Astrocyte (in vitro differentiated cells and primary cell): ENCODE measurements around the gene PPP2R3A. TPM values are rescaled to one million over a fixed set of nuclear protein-coding genes. Genes with fewer than 3 reads are reported as not detected.

Experiments used
- DNase-seq: peaks from one replicate; pipeline ENCODE4 v3.0.0-alpha.2; 2010; ENCODE audit warnings: low read depth
- FAIRE-seq: peaks from 2 replicates; lab custom pipeline; 2011; peaks lifted over from hg19 to GRCh38; lab: Jason Lieb, UNC
- H2AFZ ChIP-seq: 2 replicates; pipeline ENCODE4 v1.6.0; 2012; ENCODE audit warnings: low read depth, low read length, inconsistent platforms
- H3K27ac ChIP-seq: 2 replicates; pipeline ENCODE4 v1.5.1; 2011; ENCODE audit warnings: low read depth, low read length, inconsistent platforms
- H3K27me3 ChIP-seq: 2 replicates; pipeline ENCODE4 v1.6.0; 2011; ENCODE audit warnings: low read length, inconsistent platforms; ENCODE audit not compliant: insufficient read depth
- H3K36me3 ChIP-seq: 2 replicates; pipeline ENCODE4 v1.5.1; 2011; ENCODE audit warnings: low read length, inconsistent platforms; ENCODE audit not compliant: insufficient read depth
- H3K4me1 ChIP-seq: 2 replicates; pipeline ENCODE4 v1.5.1; 2011; ENCODE audit warnings: low read length, inconsistent platforms; ENCODE audit not compliant: insufficient read depth
- H3K4me2 ChIP-seq: 2 replicates; pipeline ENCODE4 v1.6.0; 2012; ENCODE audit warnings: low read length, inconsistent platforms
- H3K4me3 ChIP-seq: 2 replicates; pipeline ENCODE4 v1.5.1; 2011; ENCODE audit warnings: low read depth, mild to moderate bottlenecking, low read length, inconsistent platforms; ENCODE audit not compliant: insufficient read depth
- H3K79me2 ChIP-seq: 2 replicates; pipeline ENCODE4 v1.6.0; 2012; ENCODE audit warnings: mild to moderate bottlenecking, low read length, inconsistent platforms; ENCODE audit not compliant: insufficient read depth
- H3K9ac ChIP-seq: 2 replicates; pipeline ENCODE4 v1.6.0; 2012; ENCODE audit warnings: mild to moderate bottlenecking, low read length, inconsistent platforms
- H3K9me3 ChIP-seq: 2 replicates; pipeline ENCODE4 v1.5.1; 2012; ENCODE audit warnings: low read depth, mild to moderate bottlenecking, low read length, inconsistent platforms; ENCODE audit not compliant: insufficient read depth
- H4K20me1 ChIP-seq: 2 replicates; pipeline ENCODE4 v1.6.0; 2012; ENCODE audit warnings: low read length, inconsistent platforms; ENCODE audit not compliant: insufficient read depth
- H3K27ac Mint-ChIP-seq: one replicate; pipeline ENCODE4 v1.8.0; 2021; ENCODE audit warnings: mild to moderate bottlenecking, mixed read lengths; ENCODE audit not compliant: unreplicated experiment
- H3K27me3 Mint-ChIP-seq: one replicate; pipeline ENCODE4 v1.8.0; 2021; ENCODE audit warnings: low read depth, mixed read lengths; ENCODE audit not compliant: unreplicated experiment
- H3K36me3 Mint-ChIP-seq: one replicate; pipeline ENCODE4 v1.8.0; 2021; ENCODE audit warnings: low read depth, mixed read lengths; ENCODE audit not compliant: unreplicated experiment
- H3K4me1 Mint-ChIP-seq: one replicate; pipeline ENCODE4 v1.8.0; 2021; ENCODE audit warnings: low read depth, mixed read lengths; ENCODE audit not compliant: unreplicated experiment
- H3K4me3 Mint-ChIP-seq: one replicate; pipeline ENCODE4 v1.8.0; 2021; ENCODE audit warnings: mild to moderate bottlenecking, moderate library complexity, mixed read lengths; ENCODE audit not compliant: unreplicated experiment
- H3K9me3 Mint-ChIP-seq: one replicate; pipeline ENCODE4 v1.8.0; 2021; ENCODE audit warnings: mild to moderate bottlenecking, mixed read lengths; ENCODE audit not compliant: unreplicated experiment
- CTCF ChIP-seq: IDR thresholded peaks from 2 replicates; pipeline ENCODE4 v1.5.1; 2011; ENCODE audit warnings: low read depth, mild to moderate bottlenecking, inconsistent platforms, low read length, moderate library complexity; ENCODE audit not compliant: insufficient read depth
- EZH2 ChIP-seq: IDR thresholded peaks from 2 replicates; pipeline ENCODE4 v1.6.1; 2012; ENCODE audit warnings: mild to moderate bottlenecking, low read length, inconsistent platforms; ENCODE audit not compliant: insufficient read depth
- total RNA-seq: library from RNA; stranded (reverse); gene quantifications from 2 replicates; pipeline ENCODE4 v1.2.1, GENCODE V29; 2021

Gene PPP2R3A
- total RNA-seq, 1 donor from 2014 or later: 18.7 TPM

GRCh38 chr3:136186846-136187245, 221.3 kb downstream of the PPP2R3A start:
- no peak overlapping the region for H3K4me3 ChIP-seq
- FAIRE-seq (no peak), DNase-seq (peak; percentile 42)
- Mint-ChIP-seq H3K36me3 (no peaks in the 10 kb centered on the region), H3K27ac (no peak overlapping the region), H3K27me3 (no peaks in the 10 kb centered on the region), H3K4me1 (peaks cover 24% of the 10 kb centered on the region), H3K9me3 (no peaks in the 10 kb centered on the region), H3K4me3 (no peak overlapping the region)
- no peak for TF ChIP-seq CTCF
- no peak for TF ChIP-seq EZH2
- H2AFZ ChIP-seq: no peak overlapping the region
- peaks cover 100% of the 10 kb centered on the region for H4K20me1 ChIP-seq
- H3K36me3 ChIP-seq: no peaks in the 10 kb centered on the region
- H3K27me3 ChIP-seq: no peaks in the 10 kb centered on the region
- no peak overlapping the region for H3K27ac ChIP-seq
- peaks cover 100% of the 10 kb centered on the region for H3K79me2 ChIP-seq
- H3K4me2 ChIP-seq: peak overlapping the region; percentile 3
- H3K9me3 ChIP-seq: no peaks in the 10 kb centered on the region
- H3K9ac ChIP-seq: no peak overlapping the region
- peaks cover 9% of the 10 kb centered on the region for H3K4me1 ChIP-seq

- Histone ChIP-seq H3K27me3 (no peaks in the 10 kb centered on the region), H3K4me1 (peaks cover 9% of the 10 kb centered on the region), H3K4me3 (no peak overlapping the region), H2AFZ (no peak overlapping the region), H3K79me2 (peaks cover 100% of the 10 kb centered on the region), H3K36me3 (no peaks in the 10 kb centered on the region), H4K20me1 (peaks cover 100% of the 10 kb centered on the region), H3K9me3 (no peaks in the 10 kb centered on the region), H3K4me2 (no peak overlapping the region), H3K9ac (no peak overlapping the region), H3K27ac (no peak overlapping the region)
- Mint-ChIP-seq H3K4me1 (peaks cover 25% of the 10 kb centered on the region), H3K36me3 (no peaks in the 10 kb centered on the region), H3K27me3 (no peaks in the 10 kb centered on the region), H3K27ac (no peak overlapping the region), H3K9me3 (no peaks in the 10 kb centered on the region), H3K4me3 (no peak overlapping the region)
- no peak for DNase-seq
- TF ChIP-seq EZH2 (no peak), CTCF (no peak)
- FAIRE-seq: no peak
Observed at GRCh38 chr3:136187868-136188267, 222.3 kb downstream of the PPP2R3A start.

GRCh38 chr3:136189043-136189442, 223.5 kb downstream of the PPP2R3A start:
- Histone ChIP-seq H3K79me2 (peaks cover 100% of the 10 kb centered on the region), H3K27me3 (no peaks in the 10 kb centered on the region), H3K4me2 (no peak overlapping the region), H3K9ac (no peak overlapping the region), H4K20me1 (peaks cover 100% of the 10 kb centered on the region), H2AFZ (no peak overlapping the region), H3K36me3 (no peaks in the 10 kb centered on the region), H3K4me1 (peaks cover 9% of the 10 kb centered on the region), H3K9me3 (no peaks in the 10 kb centered on the region), H3K4me3 (no peak overlapping the region), H3K27ac (no peak overlapping the region)
- TF ChIP-seq CTCF: no peak
- TF ChIP-seq EZH2: no peak
- Mint-ChIP-seq H3K27ac (no peak overlapping the region), H3K27me3 (no peaks in the 10 kb centered on the region), H3K36me3 (no peaks in the 10 kb centered on the region), H3K4me1 (peaks cover 24% of the 10 kb centered on the region), H3K9me3 (no peaks in the 10 kb centered on the region), H3K4me3 (no peak overlapping the region)
- FAIRE-seq: no peak
- DNase-seq: no peak
